ENCODE data around the gene ANKRD52.

DNA sequence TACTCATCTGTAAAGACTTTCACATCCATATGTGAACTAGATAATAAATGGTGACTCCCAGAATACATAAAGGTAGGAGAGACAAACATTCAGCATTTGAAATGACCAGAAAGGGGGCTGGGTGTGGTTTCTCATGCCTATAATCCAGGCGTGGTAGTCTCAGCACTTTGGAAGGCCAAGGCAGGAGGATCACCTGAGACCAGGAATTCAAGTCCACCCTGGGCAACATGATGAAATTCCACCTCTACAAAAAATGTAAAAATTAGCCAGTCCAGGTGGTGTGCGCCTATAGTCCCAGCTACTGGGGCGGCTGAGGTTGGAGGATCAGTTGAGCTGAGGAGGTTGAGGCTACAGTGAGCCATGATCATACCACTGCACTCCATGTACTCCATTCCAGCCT is 46.1 kb upstream of the ANKRD52 start:
- TF ChIP-seq NFXL1 (IDR thresholded peaks at IDR 0.05; ENCODE audit: borderline replicate concordance) (no peak), CTCF (IDR thresholded peaks at IDR 0.05 in 2 of 3, conservative IDR thresholded peaks at IDR 0.05 in 1 of 3; ENCODE audit: control insufficient read depth in 2 of 3, extremely low read depth in 1 of 3, insufficient read depth in 1 of 3, low read depth in 3 of 3, low read length in 3 of 3) (no peak), RAD21 (IDR thresholded peaks at IDR 0.05; ENCODE audit: insufficient read depth, low read depth, low read length) (no peak), CHD2 (IDR thresholded peaks at IDR 0.05; ENCODE audit: borderline replicate concordance, low read depth, low read length) (no peak), FOXM1 (IDR thresholded peaks at IDR 0.05; ENCODE audit: low read depth, low read length) (no peak), SMC3 (IDR thresholded peaks at IDR 0.05; ENCODE audit: borderline replicate concordance, low read length) (no peak)
- TF ChIP-seq, protein P1, sequence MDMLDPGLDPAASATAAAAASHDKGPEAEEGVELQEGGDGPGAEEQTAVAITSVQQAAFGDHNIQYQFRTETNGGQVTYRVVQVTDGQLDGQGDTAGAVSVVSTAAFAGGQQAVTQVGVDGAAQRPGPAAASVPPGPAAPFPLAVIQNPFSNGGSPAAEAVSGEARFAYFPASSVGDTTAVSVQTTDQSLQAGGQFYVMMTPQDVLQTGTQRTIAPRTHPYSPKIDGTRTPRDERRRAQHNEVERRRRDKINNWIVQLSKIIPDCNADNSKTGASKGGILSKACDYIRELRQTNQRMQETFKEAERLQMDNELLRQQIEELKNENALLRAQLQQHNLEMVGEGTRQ (IDR thresholded peaks at IDR 0.05; ENCODE audit: borderline replicate concordance, low read depth, low read length) = no peak
- TF ChIP-seq, protein P2, sequence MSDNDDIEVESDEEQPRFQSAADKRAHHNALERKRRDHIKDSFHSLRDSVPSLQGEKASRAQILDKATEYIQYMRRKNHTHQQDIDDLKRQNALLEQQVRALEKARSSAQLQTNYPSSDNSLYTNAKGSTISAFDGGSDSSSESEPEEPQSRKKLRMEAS (IDR thresholded peaks at IDR 0.05; ENCODE audit: low read depth, low read length) = no peak

Measured in GM12878 (cell line).